ENCODE data around the gene CTTNBP2NL. TPM values are rescaled to one million over a fixed set of nuclear protein-coding genes. Genes with fewer than 3 reads are reported as not detected.

CTTNBP2NL gene
- total and polyA plus RNA-seq, 12 donors: 3.9 to 20.6 (median 15.7) TPM

DNA sequence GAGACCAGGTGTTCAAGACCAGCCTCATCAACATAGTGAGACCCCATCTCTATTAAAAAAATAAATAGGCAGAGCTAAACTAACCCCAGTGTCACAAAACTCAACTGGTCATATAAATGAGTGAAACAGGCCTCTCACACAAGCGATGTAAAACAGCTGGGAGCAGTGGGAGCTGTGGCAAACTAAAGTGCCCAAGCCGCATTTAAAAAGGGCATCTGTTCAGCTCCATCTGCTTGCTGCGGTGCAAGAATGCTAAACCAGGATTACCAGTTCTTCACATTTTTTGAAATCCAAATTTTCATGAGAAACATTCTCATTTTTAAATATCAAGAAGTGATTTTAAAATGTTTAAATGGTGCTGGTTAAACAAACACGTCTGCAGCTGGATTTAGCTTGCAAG is 62.7 kb downstream of the CTTNBP2NL start:
- Histone ChIP-seq H3K27ac (no peak overlapping the region), H3K9me3 (no peaks in the 10 kb centered on the region), H3K36me3 (peaks cover 0 to 64% (median 26%) of the 10 kb centered on the region in 9 donors), H3K4me3 (no peak overlapping the region), H3K27me3 (no peaks in the 10 kb centered on the region), H3K4me1 (peaks cover 0 to 28% (median 5%) of the 10 kb centered on the region in 9 donors)
- ATAC-seq: no peak
- TF ChIP-seq, protein P1, sequence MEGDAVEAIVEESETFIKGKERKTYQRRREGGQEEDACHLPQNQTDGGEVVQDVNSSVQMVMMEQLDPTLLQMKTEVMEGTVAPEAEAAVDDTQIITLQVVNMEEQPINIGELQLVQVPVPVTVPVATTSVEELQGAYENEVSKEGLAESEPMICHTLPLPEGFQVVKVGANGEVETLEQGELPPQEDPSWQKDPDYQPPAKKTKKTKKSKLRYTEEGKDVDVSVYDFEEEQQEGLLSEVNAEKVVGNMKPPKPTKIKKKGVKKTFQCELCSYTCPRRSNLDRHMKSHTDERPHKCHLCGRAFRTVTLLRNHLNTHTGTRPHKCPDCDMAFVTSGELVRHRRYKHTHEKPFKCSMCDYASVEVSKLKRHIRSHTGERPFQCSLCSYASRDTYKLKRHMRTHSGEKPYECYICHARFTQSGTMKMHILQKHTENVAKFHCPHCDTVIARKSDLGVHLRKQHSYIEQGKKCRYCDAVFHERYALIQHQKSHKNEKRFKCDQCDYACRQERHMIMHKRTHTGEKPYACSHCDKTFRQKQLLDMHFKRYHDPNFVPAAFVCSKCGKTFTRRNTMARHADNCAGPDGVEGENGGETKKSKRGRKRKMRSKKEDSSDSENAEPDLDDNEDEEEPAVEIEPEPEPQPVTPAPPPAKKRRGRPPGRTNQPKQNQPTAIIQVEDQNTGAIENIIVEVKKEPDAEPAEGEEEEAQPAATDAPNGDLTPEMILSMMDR (IDR thresholded peaks at IDR 0.05): no peak
- intact Hi-C loops (cut with DNase I): loop anchor here in 1 of 10 donors (5.0 kb wide), 1 partner anchor 56 kb away; no protein-coding TSS in a partner anchor
- 88 to 93% methylated on average over 4 of the region's 4 CpGs for WGBS, 2 donors
- no peak for DNase-seq

DNA sequence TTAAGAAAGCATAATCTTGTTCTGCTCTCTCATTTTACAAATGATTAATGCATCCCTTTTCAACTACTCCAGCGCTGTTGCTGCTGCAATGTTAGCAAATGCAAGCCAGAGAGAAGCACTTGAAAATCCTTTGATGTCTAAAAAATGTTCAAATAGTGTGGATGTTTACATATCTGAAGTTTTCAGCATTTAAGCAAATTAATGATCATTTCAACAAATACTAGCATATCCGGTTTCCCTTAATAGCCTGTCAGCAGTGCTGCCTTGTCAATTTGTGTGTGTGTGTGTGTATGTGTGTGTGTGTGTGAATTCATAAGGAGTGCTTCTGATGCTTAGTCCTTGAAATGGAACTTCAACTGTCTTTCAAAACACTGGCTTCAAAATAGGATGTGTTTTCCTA is 64.6 kb downstream of the CTTNBP2NL start:
- H3K36me3 ChIP-seq: peaks cover 0 to 45% (median 21%) of the 10 kb centered on the region in 9 donors
- peak overlapping the region in 1 of 10 donors; percentile 2 for H3K27ac ChIP-seq
- no peaks in the 10 kb centered on the region for H3K27me3 ChIP-seq
- H3K9me3 ChIP-seq: no peaks in the 10 kb centered on the region
- H3K4me1 ChIP-seq: peaks cover under 1 to 30% (median 5%) of the 10 kb centered on the region in 9 donors
- intact Hi-C loops (cut with DNase I): loop anchor here in 1 of 10 donors (10.0 kb wide), 2 partner anchors 154 to 244 kb away; partner anchors contain the start of genes CAPZA1, RHOC and ST7L
- no peak for DNase-seq
- H3K4me3 ChIP-seq: no peak overlapping the region
- 85 to 88% methylated on average over 2 of the region's 2 CpGs for WGBS, 2 donors
- ATAC-seq: no peak
- TF ChIP-seq, protein P1 (IDR thresholded peaks at IDR 0.05): no peak

- DNase-seq (no peak), ATAC-seq (no peak)
- H3K4me3 ChIP-seq: peak overlapping the region in 1 of 10 donors; percentile 23
- intact Hi-C loops (cut with DNase I): loop anchor here in 1 of 10 donors (10.0 kb wide), 2 partner anchors 153 to 243 kb away; partner anchors contain the start of genes CAPZA1, RHOC and ST7L
- H3K27me3 ChIP-seq: no peaks in the 10 kb centered on the region
- H3K9me3 ChIP-seq: no peaks in the 10 kb centered on the region
- peaks cover 3 to 37% (median 9%) of the 10 kb centered on the region in 9 donors for H3K4me1 ChIP-seq
- TF ChIP-seq, protein P1 (IDR thresholded peaks at IDR 0.05): no peak
- peaks cover 0 to 38% (median 15%) of the 10 kb centered on the region in 9 donors for H3K36me3 ChIP-seq
- 61 to 65% methylated on average over 3 of the region's 3 CpGs for WGBS, 2 donors
- H3K27ac ChIP-seq: peak overlapping the region in 5 of 10 donors; percentile 5 to 70 (median 62)
Measured at GRCh38 chr1:112461200-112461871, 65.3 kb downstream of the CTTNBP2NL start.

GRCh38 chr1:112462953-112463279 is 66.9 kb downstream of the CTTNBP2NL start:
- DNase-seq (no peak), ATAC-seq (no peak)
- whole genome bisulfite sequencing, 2 donors: 57 to 59% methylated on average over 1 of the region's 1 CpG
- no peaks in the 10 kb centered on the region for H3K27me3 ChIP-seq
- TF ChIP-seq, protein P1 (IDR thresholded peaks at IDR 0.05): no peak
- peak overlapping the region in 2 of 10 donors; percentile 18 to 69 for H3K27ac ChIP-seq
- intact Hi-C loops (cut with DNase I): loop anchor here in 1 of 10 donors (10.0 kb wide), 2 partner anchors 152 to 242 kb away; partner anchors contain the start of genes CAPZA1, RHOC and ST7L
- peaks cover 3 to 45% (median 18%) of the 10 kb centered on the region in 9 donors for H3K4me1 ChIP-seq
- H3K36me3 ChIP-seq: peaks cover 0 to 22% (median 5%) of the 10 kb centered on the region in 9 donors
- no peaks in the 10 kb centered on the region for H3K9me3 ChIP-seq
- H3K4me3 ChIP-seq: no peak overlapping the region
